K562 (cell line): ENCODE data around the gene GSTM2. TPM values are rescaled to one million over a fixed set of nuclear protein-coding genes. Genes with fewer than 3 reads are reported as not detected.
A peak's percentile ranks its signal among the peaks of the same experiment; 100 is the strongest.

Experiments
- BHLHE40 ChIP-seq: IDR thresholded peaks from 2 replicates; pipeline ENCODE4 v1.6.1; 2011; ENCODE audit warnings: low read length, improper control_type of control experiment
- CC2D1A ChIP-seq: fragments of 450-650 bp; IDR thresholded peaks from 2 replicates; pipeline ENCODE4 v1.6.1; 2017; ENCODE audit warnings: mild to moderate bottlenecking
- EGR1 ChIP-seq: fragments of 450-650 bp; conservative IDR thresholded peaks from 2 replicates; pipeline ENCODE4 v1.6.1; 2017; ENCODE audit warnings: mild to moderate bottlenecking
- EZH2 ChIP-seq: IDR thresholded peaks from 2 replicates; pipeline ENCODE4 v1.6.1; 2012; ENCODE audit warnings: low read depth, mild to moderate bottlenecking, inconsistent platforms, low read length, borderline replicate concordance
- GATA2 ChIP-seq: sonication (generic); formaldehyde crosslinking; IDR thresholded peaks from 2 replicates; pipeline ENCODE4 v1.4.0; 2020; ENCODE audit warnings: mild to moderate bottlenecking, missing genetic modification reagents
- HEY1 ChIP-seq: fragments of 250-450 bp; sonication (Bioruptor Pico); IDR thresholded peaks from 2 replicates; pipeline ENCODE4 v1.5.0; 2020; ENCODE audit warnings: mild to moderate bottlenecking, moderate library complexity, borderline replicate concordance
- HINFP ChIP-seq: fragments of 450-650 bp; conservative IDR thresholded peaks from 2 replicates; pipeline ENCODE4 v1.6.1; 2016; ENCODE audit warnings: missing genetic modification characterization, low read depth, mild to moderate bottlenecking, control low read depth, missing compliant biosample characterization
- HMG20B ChIP-seq: fragments of 250-450 bp; sonication (Bioruptor Pico); IDR thresholded peaks from 2 replicates; pipeline ENCODE4 v1.5.0; 2021; ENCODE audit warnings: mild to moderate bottlenecking
- JUNB ChIP-seq: fragments of 450-650 bp; formaldehyde crosslinking; conservative IDR thresholded peaks from 2 replicates; pipeline ENCODE4 v1.4.0; 2020; ENCODE audit warnings: mild to moderate bottlenecking
- KDM4B ChIP-seq, 2 experiments: fragments of 450-650 bp in 1 of 2; sonication (generic) in 1 of 2; IDR thresholded peaks; 2 replicates each; pipeline ENCODE4 v1.6.1; 2016 to 2017; ENCODE audit warnings: borderline replicate concordance in 2 of 2, antibody characterized with exemption in 1 of 2, low read depth in 1 of 2, mild to moderate bottlenecking in 1 of 2
- KLF1 ChIP-seq: fragments of 450-650 bp; IDR thresholded peaks from 2 replicates; pipeline ENCODE4 v1.6.1; 2016; ENCODE audit warnings: missing genetic modification characterization, missing compliant biosample characterization
- KLF6 ChIP-seq: fragments of 250-450 bp; sonication (Bioruptor Pico); IDR thresholded peaks from 2 replicates; pipeline ENCODE4 v1.4.0; 2020; ENCODE audit warnings: mild to moderate bottlenecking, moderate library complexity, borderline replicate concordance
- MCM3 ChIP-seq: fragments of 450-650 bp; IDR thresholded peaks from 2 replicates; pipeline ENCODE4 v1.6.1; 2016
- NFATC3 ChIP-seq: fragments of 450-650 bp; IDR thresholded peaks from 2 replicates; pipeline ENCODE4 v1.6.1; 2017; ENCODE audit warnings: mild to moderate bottlenecking
- OTX1 ChIP-seq: fragments of 450-650 bp; formaldehyde crosslinking; IDR thresholded peaks from 2 replicates; pipeline ENCODE4 v1.4.0; 2022; ENCODE audit warnings: mild to moderate bottlenecking
- PHF8 ChIP-seq: fragments of 200-600 bp; sonication (generic); IDR thresholded peaks from 2 replicates; pipeline ENCODE4 v1.6.1; 2012; ENCODE audit warnings: mixed run types, mild to moderate bottlenecking, inconsistent platforms, low read length, moderate library complexity, borderline replicate concordance
- POLR3G ChIP-seq: IDR thresholded peaks from 2 replicates; pipeline ENCODE4 v1.6.1; 2011; ENCODE audit not compliant: insufficient read length, insufficient replicate concordance; ENCODE audit errors: extremely low read depth
- SAP30 ChIP-seq: fragments of 200-600 bp; sonication (generic); IDR thresholded peaks from 2 replicates; pipeline ENCODE4 v1.6.1; 2012; ENCODE audit warnings: borderline replicate concordance, low read depth, mild to moderate bottlenecking, moderate library complexity, low read length, control low read depth, inconsistent platforms; ENCODE audit not compliant: insufficient read depth, poor library complexity, severe bottlenecking
- U2AF1 ChIP-seq: fragments of 200-400 bp; formaldehyde crosslinking; optimal IDR thresholded peaks from 2 replicates; pipeline ENCODE3; 2017; ENCODE audit warnings: mild to moderate bottlenecking, low read depth, low read length, moderate library complexity
- ZBTB17 ChIP-seq: fragments of 450-650 bp; formaldehyde crosslinking; IDR thresholded peaks from 2 replicates; pipeline ENCODE4 v1.4.0; 2020; ENCODE audit warnings: mild to moderate bottlenecking
- ZBTB2 ChIP-seq: fragments of 450-650 bp; IDR thresholded peaks from 2 replicates; pipeline ENCODE4 v1.6.1; 2016; ENCODE audit warnings: antibody characterized with exemption
- ZNF143 ChIP-seq: sonication (generic); formaldehyde crosslinking; IDR thresholded peaks from 2 replicates; pipeline ENCODE4 v1.9.0; 2022; ENCODE audit warnings: mild to moderate bottlenecking, missing genetic modification reagents
- ZNF282 ChIP-seq: sonication (generic); formaldehyde crosslinking; IDR thresholded peaks from 2 replicates; pipeline ENCODE4 v1.8.1; 2023; ENCODE audit warnings: missing genetic modification reagents
- ZNF347 ChIP-seq: fragments of 450-650 bp; formaldehyde crosslinking; IDR thresholded peaks from 2 replicates; pipeline ENCODE4 v1.4.0; 2020; ENCODE audit warnings: low read depth, mild to moderate bottlenecking, moderate library complexity
- ZNF551 ChIP-seq: fragments of 250-450 bp; sonication (Bioruptor Pico); IDR thresholded peaks from 2 replicates; pipeline ENCODE4 v1.5.0; 2021; ENCODE audit warnings: mild to moderate bottlenecking, moderate library complexity
- ZNF707 ChIP-seq: fragments of 250-450 bp; sonication (Bioruptor Pico); conservative IDR thresholded peaks from 2 replicates; pipeline ENCODE4 v1.8.0; 2022; ENCODE audit warnings: inconsistent platforms, mild to moderate bottlenecking, moderate library complexity
- polyA plus RNA-seq, 8 experiments: library from polyadenylated mRNA; depleted of rRNA in 4 of 8; stranded (reverse) in 5 of 8; unstranded in 3 of 8; fragments of >200 nt; fragmentation: Nextera tagmentation in 2 of 8; fragmentation: Illumina TruSeq in 1 of 8; extraction: Ambion mirVana in 2 of 8; extraction: Trizol in 1 of 8; gene quantifications; 2 replicates each; pipeline versions ENCODE4 v1.2.1 to v1.2.3, GENCODE V29; 2011 to 2014; ENCODE audit warnings: inconsistent platforms in 1 of 8, missing spikeins in 1 of 8
- total RNA-seq, 7 experiments: library from RNA; depleted of rRNA in 6 of 7; stranded (reverse); fragments of >200 nt in 6 of 7; fragmentation: Illumina TruSeq in 2 of 7; extraction: Trizol in 2 of 7; gene quantifications; 2 replicates each; pipeline versions ENCODE4 v1.2.1 to v1.2.3, GENCODE V29; 2011 to 2021; ENCODE audit warnings: low replicate concordance in 1 of 7

The GSTM2 gene
- total and polyA plus RNA-seq, 9 of the 15 experiments (the other 6 are each of a cell fraction or from before 2014, with no cell fraction given), result 1.6 to 15.1 (median 6.8) TPM

DNA sequence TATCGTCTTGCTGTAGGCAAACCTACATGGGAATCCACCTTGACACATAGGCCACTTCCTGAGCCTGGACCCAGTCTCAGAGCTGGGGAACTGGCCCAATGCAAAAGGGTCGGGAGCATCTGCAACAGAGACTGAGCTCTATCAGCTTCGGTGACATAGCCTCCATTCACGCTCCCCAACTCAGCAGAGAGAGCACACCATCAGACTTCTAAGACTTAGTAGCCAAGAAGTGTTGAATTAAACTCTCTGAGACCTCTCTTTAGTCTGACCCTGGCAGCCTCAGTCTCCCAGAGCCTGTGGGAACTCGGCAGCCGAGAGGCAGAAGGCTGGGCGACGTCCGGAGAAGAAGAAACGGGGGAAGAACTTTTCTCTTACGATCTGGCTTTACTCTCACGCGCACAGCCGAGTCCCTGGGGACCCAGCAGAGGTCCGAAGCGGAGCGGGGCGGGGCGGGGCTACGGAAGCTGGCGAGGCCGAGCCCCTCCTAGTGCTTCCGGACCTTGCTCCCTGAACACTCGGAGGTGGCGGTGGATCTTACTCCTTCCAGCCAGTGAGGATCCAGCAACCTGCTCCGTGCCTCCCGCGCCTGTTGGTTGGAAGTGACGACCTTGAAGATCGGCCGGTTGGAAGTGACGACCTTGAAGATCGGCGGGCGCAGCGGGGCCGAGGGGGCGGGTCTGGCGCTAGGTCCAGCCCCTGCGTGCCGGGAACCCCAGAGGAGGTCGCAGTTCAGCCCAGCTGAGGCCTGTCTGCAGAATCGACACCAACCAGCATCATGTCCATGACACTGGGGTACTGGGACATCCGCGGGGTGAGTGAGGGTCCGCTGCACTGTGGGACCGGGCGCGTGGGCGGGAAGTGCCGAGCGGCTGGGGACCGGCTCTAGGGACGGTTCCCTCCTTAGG lies 12.0 kb upstream of the GSTM2 start, which contains the start of gene GSTM4 (continued):
- TF ChIP-seq HEY1 (CRISPR knock-in tag) (no peak), PHF8 (peak; percentile 84), KDM4B (IDR thresholded peaks at IDR 0.05; ENCODE audit: borderline replicate concordance in 2 of 2, low read depth in 1 of 2) (no peak; a peak in 1 of 4 replicates), ZNF347 (CRISPR knock-in tag) (no peak), ZBTB17 (CRISPR knock-in tag) (no peak), EZH2 (no peak), KLF1 (tag) (no peak), ZBTB2 (0 out of 2 replicates have a peak, but pooled peaks have one; percentile 24), HMG20B (CRISPR knock-in tag) (no peak), ZNF143 (CRISPR knock-in tag) (no peak), OTX1 (CRISPR knock-in tag) (no peak), BHLHE40 (no peak; the same call in 1 of the 2 replicates), MCM3 (no peak), JUNB (CRISPR knock-in tag) (no peak), POLR3G (no peak), GATA2 (CRISPR knock-in tag) (no peak), SAP30 (peak; percentile 36), HINFP (tag) (no peak), EGR1 (peak; percentile 96), CC2D1A (no peak), U2AF1 (no peak), ZNF707 (CRISPR knock-in tag) (no peak), NFATC3 (no peak), ZNF551 (no peak), ZNF282 (CRISPR knock-in tag) (no peak), KLF6 (CRISPR knock-in tag) (no peak)
